ENCODE measurements around the gene MLXIP. TPM values are rescaled to one million over a fixed set of nuclear protein-coding genes. Genes with fewer than 3 reads are reported as not detected.

MLXIP gene
- total RNA-seq, 1 experiment from 2014 or later, result 32.4 TPM

- no CpG with 5 or more reads among the region's 8 CpGs for WGBS (ENCODE audit: extremely low coverage, insufficient read length, low lambda C conversion rate)
Measured at GRCh38 chr12:122086116-122086515, 7.6 kb downstream of the MLXIP start.

More at GRCh38 chr12:122086116-122086515, 7.6 kb downstream of the MLXIP start:
- Histone ChIP-seq H3K4ac (ENCODE audit: low read depth, low read length) (no peak overlapping the region), H3K27ac (ENCODE audit: insufficient read length, low read depth, low read length) (no peak overlapping the region), H3K9ac (ENCODE audit: extremely low read depth, insufficient read length, low read length) (no peak overlapping the region), H4K20me1 (ENCODE audit: control insufficient read depth, insufficient read depth, insufficient read length) (no peaks in the 10 kb centered on the region), H3K4me1 (ENCODE audit: insufficient read depth, low read length) (peaks cover 2% of the 10 kb centered on the region; the same call in 1 of the 2 replicates), H3K9me3 (ENCODE audit: control insufficient read depth, low read depth, low read length) (no peaks in the 10 kb centered on the region), H3T11ph (ENCODE audit: low read length) (no peak overlapping the region), H3K79me1 (ENCODE audit: insufficient read depth, low read depth, low read length, poor library complexity, severe bottlenecking) (no peaks in the 10 kb centered on the region), H3K23ac (ENCODE audit: insufficient read length, low read depth, low read length) (no peak overlapping the region), H2AK5ac (ENCODE audit: insufficient read length, low read length) (no peak overlapping the region), H3K23me2 (ENCODE audit: insufficient read length, low read depth, low read length, poor library complexity, severe bottlenecking) (no peaks in the 10 kb centered on the region), H3K27me3 (ENCODE audit: insufficient read depth, low read length) (no peaks in the 10 kb centered on the region), H3K14ac (ENCODE audit: insufficient read depth, low read length) (no peak overlapping the region), H3K4me2 (ENCODE audit: insufficient read depth, insufficient read length, low read length) (no peak overlapping the region), H2BK120ac (ENCODE audit: low read depth, low read length, poor library complexity, severe bottlenecking) (no peak overlapping the region), H2BK12ac (ENCODE audit: insufficient read length, low read depth, low read length) (no peak overlapping the region), H3K79me2 (ENCODE audit: insufficient read depth, low read length) (peaks cover 6% of the 10 kb centered on the region; the same call in 1 of the 2 replicates), H4K8ac (replicated peaks; ENCODE audit: insufficient read length, low read depth, low read length) (no peak overlapping the region), H2BK15ac (ENCODE audit: low read depth, low read length) (no peak overlapping the region), H2BK5ac (ENCODE audit: insufficient read length, low read length) (no peak overlapping the region), H4K5ac (ENCODE audit: insufficient read length, low read depth, low read length) (no peak overlapping the region), H3K56ac (ENCODE audit: insufficient read length, low read depth, low read length) (no peak overlapping the region), H3K18ac (ENCODE audit: insufficient read length, low read depth, low read length) (no peak overlapping the region), H4K91ac (ENCODE audit: insufficient read length, low read depth, low read length) (no peak overlapping the region), H2AFZ (ENCODE audit: low read length) (no peak overlapping the region), H2BK20ac (ENCODE audit: low read depth, low read length, poor library complexity, severe bottlenecking) (no peak overlapping the region)
- Mint-ChIP-seq H3K27ac (no peak overlapping the region; a peak in 1 of 7 replicates), H3K9me3 (no peaks in the 10 kb centered on the region), H3K4me1 (peaks cover 23 to 28% of the 10 kb centered on the region in 2 experiments), H3K27me3 (ENCODE audit: low read depth) (no peaks in the 10 kb centered on the region; the same call in 1 of the 2 replicates), H3K36me3 (ENCODE audit: insufficient read depth in 1 of 3, low read depth in 3 of 3) (peaks cover 11 to 22% (median 16%) of the 10 kb centered on the region in 3 experiments; a peak in 6 of 7 replicates), H3K4me3 (no peak overlapping the region)
- TF ChIP-seq CTCF (conservative IDR thresholded peaks at IDR 0.05), result no peak
- DNase-seq, result no peak

Data from H9 (cell line).